HG03354 (cell line): Measurements from ENCODE around the gene APLP2.
"Not testable (repeated sequence)": the region's sequence is repeated elsewhere in the genome, so short reads cannot be mapped to it uniquely, and the experiment has no call there.

Experiments used
- ATAC-seq: cut with Tn5 transposase; IDR thresholded peaks from one replicate; pipeline ENCODE4 v1.9.1; 2021; ENCODE audit warnings: mild to moderate bottlenecking; ENCODE audit not compliant: unreplicated experiment, poor library complexity, severe bottlenecking

APLP2 gene

DNA sequence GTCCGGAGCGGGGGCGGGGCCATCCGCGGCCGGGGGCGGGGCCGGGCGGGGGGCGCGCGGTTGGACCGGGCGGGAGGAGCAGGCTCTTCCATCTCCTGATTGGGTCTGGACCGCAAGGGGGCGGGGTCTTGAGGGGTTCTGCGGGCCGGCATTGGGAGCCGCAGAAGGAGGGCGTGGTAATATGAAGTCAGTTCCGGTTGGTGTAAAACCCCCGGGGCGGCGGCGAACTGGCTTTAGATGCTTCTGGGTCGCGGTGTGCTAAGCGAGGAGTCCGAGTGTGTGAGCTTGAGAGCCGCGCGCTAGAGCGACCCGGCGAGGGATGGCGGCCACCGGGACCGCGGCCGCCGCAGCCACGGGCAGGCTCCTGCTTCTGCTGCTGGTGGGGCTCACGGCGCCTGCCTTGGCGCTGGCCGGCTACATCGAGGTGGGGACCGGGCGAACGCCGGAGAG is at the start of gene APLP2:
TSS of gene APLP2 (plus strand) at position 236 of the 450 bp plus-strand sequence. CDS start at position 320, 84 bp downstream.
- peak; percentile 97 for ATAC-seq

DNA sequence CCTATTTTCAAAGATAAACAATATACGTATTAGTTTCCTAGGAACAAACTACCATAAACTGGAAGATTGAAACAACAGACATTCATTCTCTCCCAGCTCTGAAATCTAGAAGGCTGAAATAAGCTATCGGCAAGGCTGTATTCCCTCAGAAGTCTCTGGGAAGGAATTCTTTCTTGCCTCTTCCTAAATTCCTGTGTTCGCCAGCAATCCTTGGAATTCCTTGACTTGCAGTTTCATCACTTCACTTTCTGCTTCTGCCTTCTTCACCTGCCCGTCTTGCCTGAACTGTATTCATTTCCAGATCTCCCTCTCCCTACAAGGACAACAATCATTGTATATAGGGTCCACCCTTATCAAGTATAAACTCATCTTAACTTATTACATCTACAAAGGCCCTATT is 49.4 kb upstream of the APLP2 start:
- no peak for ATAC-seq

DNA sequence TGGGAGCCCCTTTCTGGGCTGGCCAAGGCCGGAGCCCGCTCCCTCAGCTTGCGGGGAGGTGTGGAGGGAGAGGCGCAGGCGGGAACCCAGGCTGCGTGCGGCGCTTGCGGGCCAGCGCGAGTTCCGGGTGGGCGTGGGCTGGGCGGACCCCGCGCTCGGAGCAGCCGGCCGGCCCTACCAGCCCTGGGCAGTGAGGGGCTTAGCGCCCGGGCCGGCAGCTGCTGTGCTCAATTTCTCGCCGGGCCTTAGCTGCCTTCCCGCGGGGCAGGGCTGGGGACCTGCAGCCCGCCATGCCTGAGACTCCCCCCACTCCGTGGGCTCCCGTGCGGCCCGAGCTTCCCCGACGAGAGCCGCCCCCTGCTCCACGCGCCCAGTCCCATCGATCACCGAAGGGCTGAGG is 48.1 kb upstream of the APLP2 start:
- ATAC-seq = not testable (repeated sequence)

DNA sequence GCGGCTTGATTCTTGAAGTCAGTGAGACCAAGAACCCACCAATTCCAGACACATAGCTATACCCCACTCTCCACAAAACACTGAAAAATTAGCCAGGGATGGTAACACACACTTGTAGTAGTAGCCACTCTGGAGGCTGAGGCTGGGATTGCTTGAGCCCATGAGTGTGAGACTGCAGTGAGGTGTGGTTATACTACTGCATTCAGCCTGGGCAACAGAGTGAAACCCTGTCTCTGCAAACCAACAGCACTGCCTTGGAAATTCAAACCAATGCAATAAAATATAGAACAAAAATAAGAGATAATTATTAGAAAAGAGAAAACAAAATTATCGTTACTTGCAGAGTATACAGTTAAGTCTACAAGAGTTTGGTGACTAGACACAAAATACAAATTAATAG is 46.9 kb upstream of the APLP2 start:
- ATAC-seq = peak; percentile 38

DNA sequence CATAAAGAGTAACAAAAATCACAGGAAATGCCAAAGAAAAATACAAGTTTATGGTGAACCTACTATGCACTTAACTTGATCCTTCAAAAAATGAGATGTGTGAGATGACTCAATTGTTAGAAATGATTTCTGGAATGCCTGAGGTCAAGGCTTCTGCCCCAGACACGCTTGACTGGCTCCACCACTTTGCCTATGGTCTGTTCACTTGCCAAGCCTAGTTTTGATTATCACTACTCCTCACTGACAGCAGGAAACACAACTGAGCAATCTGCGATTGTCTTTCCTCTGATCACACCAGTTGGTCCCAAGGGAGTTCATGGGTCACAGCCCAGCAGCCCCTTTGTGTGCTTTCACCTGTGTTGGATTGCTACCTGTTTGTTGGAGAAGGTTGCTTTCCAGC is 46.5 kb upstream of the APLP2 start:
- ATAC-seq = peak; percentile 99

DNA sequence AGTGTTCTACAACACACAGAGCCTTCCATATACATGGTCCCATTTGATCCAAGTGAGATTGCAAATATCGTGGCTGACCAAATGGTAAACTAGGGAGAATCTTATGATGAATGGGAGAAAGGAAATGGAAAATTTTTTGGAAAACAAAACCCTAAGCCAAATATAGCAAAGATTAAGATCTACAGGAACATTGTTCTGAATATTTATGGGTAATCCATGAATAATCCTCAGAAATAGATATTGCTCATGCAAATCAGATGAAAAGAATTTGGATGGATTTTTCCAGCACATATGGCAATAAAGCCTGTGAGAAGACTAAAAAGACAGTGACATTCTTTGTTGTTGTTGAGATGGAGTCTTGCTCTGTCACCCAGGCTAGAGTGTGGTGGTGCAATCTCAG is 45.3 kb upstream of the APLP2 start:
- no peak for ATAC-seq

DNA sequence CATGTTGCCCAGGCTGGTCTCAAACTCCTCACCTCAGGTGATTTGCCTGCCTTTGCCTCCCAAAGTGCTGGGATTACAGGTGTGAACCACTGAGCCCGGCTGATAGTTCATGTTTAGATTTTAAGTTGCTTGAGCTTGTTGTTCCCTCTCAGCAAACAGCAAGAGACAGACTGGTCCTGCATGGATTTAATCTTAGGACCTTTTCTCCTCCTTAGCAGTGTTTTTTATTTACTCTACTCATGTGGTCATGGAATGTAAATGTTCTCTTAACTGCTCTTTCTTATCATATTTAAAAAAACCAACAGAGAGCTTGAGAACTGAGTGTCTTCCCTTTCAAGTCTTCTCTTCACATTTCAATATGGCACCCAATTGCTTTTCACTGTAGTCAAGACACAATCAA is 44.3 kb upstream of the APLP2 start:
- no peak for ATAC-seq

DNA sequence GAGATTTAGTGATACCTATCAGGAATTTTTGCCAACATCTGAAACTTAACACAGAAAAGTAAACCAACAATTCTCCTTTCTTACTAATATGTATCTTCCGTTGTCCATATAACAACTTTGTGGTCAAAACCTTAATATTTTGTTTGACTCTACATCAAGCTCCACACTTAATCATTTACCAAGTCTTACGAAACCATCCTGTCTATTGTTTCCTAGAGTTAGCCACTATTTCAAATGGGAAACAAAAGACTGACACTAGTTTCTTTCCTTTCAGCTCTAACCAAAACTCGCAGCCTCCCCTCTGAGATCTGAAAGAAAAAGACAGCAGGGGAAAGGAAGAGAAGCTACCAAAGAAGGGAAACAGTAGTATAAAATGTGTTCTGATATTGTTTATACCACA is 40.6 kb upstream of the APLP2 start:
- peak; percentile 89 for ATAC-seq

DNA sequence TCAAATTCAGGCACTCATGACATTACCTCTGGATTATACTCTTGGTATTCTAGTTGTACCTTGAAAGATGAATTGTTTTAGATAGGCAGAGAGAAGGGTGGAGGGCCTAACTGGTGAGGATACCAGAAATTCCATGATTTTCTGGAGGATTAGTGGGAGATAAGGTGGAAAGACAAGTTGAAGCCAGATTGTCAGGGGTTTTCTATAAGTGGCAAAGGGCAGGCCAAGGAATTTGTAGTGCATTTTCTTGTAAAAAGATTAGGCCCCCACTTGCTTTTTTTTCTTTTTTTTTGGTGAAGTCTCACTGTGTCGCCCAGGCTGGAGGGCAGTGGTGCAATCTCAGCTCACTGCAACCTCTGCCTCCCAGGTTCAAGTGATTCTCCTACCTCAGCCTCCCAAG is 38.6 kb upstream of the APLP2 start:
- no peak for ATAC-seq

DNA sequence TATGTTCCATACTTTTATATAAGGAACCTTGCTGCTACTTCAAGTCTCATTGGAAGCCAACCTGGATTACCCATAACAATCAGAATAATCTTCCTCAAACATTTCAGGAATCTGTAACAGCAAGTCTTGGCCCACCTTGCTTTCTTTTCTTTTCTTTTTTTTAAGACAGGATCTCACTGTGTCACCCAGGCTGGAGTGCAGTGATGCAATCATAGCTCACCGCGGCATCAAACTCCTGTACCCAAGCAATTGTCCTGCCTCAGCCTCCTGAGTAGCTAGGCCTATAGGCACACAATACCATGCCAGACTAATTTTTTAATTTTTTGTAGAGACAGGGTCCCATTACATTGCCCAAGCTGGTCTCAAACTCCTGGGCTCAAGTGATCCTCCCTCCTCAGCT is 37.7 kb upstream of the APLP2 start:
- no peak for ATAC-seq

DNA sequence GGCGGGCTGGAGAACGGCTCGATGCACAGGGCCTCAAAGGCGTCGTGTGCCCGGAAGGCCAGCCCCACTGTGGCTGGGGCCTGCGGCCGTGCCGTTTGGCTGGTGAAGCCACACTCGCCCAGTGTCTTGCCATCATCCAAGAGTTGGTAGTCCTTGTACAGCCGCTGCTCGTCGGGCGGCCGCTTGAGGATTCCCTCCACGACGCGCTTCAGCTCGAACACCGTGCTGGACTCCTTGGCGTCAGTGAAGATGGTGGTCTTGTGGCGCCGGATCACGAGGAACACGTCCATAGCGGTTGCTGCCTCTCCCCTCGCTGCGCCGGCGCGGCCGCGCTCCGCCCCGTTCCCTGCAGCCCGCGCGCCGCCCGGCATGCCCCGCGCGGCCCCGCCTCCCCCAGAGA is 36.8 kb upstream of the APLP2 start:
- no peak for ATAC-seq

DNA sequence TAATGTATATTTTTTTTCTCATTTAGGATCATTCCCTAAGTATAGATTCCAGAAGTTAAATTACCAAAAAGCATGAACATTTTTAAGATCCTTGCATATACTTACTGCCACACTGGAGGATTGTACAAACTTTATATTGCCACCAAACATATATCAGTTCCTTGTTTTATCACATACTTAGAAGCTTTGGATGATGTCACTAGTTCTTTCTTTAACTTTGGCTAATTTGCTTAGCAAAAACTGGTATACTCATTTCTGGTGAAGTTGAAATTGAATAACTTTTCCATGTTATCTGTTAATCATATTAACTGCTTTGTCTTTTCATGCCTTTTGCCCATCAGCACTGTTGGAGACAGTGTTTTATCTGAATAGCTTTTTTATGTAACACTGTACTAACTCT is 35.5 kb upstream of the APLP2 start:
- ATAC-seq = no peak

DNA sequence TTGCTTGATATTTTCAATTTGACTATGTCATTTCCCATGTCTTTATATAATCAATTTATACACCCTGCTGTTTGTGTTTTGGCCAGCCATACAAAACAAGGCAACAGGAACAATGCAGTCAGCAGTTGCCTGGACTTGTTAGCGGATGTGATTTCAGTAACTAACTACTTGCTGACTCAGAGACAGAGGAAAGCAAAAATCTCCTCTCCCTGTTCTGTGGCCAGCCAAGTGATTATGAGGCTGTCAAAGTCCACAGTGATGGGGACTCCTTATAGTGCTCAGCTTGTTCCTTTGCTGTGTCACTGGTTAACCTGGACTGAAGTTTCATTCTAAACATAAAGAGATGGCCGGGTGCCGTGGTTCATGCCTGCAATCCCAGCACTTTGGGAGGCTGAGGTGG is 32.6 kb upstream of the APLP2 start:
- ATAC-seq = no peak

DNA sequence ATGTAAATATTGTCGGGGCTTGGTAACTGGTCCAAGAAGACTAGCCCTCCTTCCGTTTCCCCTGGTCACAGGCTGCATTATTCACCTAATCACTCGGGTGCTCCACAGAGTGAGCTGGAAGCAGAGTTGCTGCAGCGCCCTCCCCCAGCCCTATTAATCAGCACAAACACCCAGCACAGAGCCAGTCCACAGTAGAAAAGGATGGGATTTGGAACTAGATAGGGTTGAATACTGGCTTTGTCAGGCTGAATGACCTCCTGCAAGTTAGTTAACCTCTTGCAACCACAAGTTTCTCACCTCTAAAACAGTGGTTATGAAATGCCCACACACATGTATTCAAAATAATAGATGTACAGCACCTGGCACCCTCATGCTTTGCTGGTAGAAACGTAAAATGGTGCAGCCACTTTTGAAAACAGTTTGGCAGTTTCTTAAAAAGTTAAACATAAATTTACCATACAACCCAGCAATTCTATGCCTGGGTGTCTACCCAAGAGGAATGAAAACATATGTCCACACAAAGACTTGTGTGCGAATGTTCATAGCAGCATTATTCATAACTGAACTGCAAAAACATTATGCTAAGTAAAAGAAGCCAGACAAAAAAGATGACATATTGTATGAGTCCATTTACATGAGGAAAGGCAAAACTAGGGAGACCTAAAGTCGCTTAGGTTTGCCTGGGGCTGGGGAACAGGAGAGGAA is 31.7 kb upstream of the APLP2 start:
- no peak for ATAC-seq

DNA sequence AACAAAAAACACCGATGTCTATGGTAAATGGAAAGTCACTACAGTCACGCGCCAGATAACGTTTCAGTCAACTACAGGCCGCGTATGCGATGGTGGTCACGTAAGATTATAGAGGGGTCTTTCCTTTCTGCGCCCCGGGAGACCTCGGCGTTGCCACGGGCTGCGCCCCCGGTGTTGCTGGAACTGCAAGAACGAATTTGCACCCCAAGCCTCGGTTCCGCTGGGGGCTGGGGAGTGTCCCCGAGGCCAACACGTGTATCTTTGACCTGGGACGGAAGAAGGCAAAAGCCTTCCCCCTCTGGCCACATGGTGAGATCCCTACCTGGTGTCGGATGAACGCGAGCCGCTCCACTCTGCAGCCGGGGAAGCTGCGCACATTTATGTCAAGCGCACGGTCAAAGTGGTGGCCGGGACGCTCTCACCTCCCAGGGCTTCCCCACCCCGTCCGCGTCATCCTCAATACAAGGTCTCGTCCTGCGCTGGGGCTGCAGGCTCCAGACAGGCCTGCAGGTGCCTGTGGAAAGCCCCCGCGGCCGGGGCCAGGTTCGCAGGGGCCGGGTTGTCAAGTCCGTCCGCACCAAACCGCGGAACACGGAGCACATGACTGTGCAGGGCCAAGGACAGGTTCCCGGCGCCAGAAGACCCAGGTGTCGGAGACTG is 29.3 kb upstream of the APLP2 start:
- no peak for ATAC-seq

DNA sequence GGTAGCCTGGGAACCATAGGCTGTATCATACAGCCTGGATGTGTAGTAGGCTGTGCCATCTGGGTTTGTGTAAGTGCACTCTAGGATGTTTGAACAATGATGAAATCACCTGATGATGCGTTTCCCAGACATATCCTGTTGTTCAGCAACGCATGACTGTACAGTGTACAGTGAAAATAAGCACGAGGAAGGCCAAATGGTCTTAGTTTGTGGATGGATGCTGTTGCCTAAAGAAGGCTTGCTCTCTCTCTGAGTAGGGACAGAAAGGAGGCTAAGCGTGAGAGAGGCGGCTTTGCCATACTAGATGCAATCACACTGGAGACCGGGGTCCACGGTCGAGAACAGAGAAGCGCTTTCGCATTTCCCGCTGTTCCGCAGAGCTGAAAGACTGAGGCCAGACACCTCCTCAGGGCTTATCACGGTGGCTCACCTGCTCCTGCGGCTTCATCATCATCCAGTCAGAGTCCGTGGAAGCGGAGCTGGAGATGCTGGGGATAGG is 27.6 kb upstream of the APLP2 start:
- no peak for ATAC-seq

DNA sequence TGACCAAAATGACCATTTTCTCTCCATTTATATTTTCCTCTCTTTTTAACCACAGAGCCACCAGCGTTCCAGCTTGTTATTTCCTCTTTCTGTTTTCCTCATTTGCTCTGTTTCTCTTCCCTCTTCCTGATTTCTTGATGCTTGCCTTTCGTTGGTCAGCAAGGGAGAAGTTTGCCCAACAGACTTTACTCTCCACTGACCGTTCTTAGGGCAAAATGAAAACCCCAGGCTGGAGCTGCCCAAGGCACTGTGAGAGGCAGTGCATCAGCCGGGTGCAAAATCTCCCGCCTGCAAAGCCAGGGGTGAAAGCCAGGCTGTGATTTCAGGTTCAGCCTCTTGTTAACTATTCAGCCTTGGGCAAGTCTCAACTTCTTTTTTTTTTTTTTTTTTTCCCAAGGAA is 26.1 kb upstream of the APLP2 start:
- ATAC-seq = no peak

DNA sequence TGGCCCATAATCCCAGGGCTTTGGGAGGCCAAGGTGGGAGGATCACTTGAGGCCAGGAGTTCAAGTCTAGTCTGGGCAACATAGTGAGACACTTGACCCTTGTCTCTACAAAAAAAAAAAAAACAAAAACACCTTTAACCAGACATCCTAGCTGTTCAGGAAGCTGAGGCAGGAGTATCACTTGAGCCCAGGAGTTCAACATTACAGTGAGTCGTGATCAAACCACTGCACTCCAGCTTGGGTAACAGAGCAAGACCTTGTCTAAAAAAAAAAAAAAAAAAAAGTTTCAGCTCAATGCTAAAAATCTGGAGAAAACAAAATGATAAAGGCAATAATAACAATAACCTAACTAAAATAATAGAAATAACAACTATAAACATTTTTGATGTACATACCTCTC is 22.6 kb upstream of the APLP2 start:
- no peak for ATAC-seq

DNA sequence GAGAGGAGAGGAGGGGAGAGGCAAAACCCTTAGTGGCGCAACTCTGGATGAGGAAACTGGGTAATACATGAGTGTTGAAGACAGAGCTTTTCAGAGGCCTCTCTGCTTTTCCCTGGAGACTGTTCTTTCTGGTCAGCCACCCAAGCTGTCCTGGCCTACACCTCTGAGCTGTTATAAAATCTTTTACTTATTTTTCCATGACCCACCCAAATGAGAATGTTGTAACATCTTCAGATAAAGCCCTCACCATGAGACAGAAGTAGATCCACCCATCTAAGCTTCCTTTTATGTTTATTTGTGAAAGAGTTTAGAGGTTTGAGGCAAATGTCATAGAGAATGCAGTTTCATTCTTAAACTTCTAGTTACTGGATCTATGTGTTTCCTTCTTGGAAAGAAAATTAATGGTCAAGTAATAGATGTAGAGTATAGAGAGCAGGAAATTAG is 20.3 kb upstream of the APLP2 start:
- no peak for ATAC-seq

DNA sequence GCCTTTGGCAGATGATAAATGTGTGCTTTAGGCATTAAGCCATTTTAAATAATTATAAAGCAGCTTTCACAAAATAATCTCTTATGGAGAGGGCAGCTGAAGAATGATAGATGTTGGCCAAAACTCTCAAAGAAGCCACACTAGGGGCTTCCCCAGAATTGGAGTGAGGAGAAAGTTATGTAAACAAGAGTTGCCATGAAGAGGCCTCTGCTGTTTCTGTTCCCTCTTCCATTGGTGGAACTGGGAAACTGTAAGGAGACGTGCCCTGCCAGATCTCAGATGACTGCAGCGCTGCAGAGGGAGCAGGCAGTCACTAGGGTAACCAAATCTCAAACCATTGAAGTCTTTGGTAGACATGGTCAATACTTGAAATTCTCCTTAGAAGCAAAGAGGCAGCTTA is 19.4 kb upstream of the APLP2 start:
- no peak for ATAC-seq

DNA sequence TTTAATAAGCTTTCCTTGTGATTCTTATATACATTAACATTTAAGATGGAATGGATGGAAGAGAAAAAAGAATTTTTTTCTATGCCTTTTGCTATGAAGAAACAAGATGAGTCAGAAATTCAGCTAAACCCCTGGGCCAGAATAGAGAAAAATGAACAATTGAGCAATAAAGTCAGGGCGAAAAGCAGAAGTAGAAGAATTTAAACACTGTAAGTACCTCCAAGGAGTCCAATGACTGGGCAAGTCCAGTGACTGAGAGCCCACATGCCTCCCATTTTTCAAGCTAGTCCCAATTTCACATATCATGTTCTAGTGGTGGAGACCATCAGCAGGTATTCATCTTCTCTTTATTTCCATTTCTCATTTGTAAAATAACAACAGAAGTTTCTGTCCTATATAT is 18.6 kb upstream of the APLP2 start:
- ATAC-seq = no peak
